Activated CD8-positive, alpha-beta memory T cell treated with anti-CD3 and anti-CD28 coated beads, Interleukin-2, amount 50 U/mL, for 1 hour (primary cell): ENCODE results near the gene ADGRL1.

ENCODE experiments used
- DNase-seq: peaks from one replicate; pipeline ENCODE4 v3.0.0-alpha.2; 2020; ENCODE audit errors: extremely low read depth

ADGRL1 gene

GRCh38 chr19:14138576-14139265 lies 67.2 kb downstream of the ADGRL1 start:
- no peak for DNase-seq

- DNase-seq = peak; percentile 95
Observed at GRCh38 chr19:14136509-14137281, 69.3 kb downstream of the ADGRL1 start, which contains the start of gene ASF1B. Gene ASF1B (minus strand): TSS chr19:14136589. CDS start chr19:14136456, 133 bp downstream.

- no peak for DNase-seq
Observed at GRCh38 chr19:14135985-14136508, 69.9 kb downstream of the ADGRL1 start.

GRCh38 chr19:14135355-14135754 lies 70.6 kb downstream of the ADGRL1 start:
- no peak for DNase-seq

GRCh38 chr19:14127929-14128509 lies 78.0 kb downstream of the ADGRL1 start:
- no peak for DNase-seq

- DNase-seq = no peak
Observed at GRCh38 chr19:14127176-14127575, 78.8 kb downstream of the ADGRL1 start.

- no peak for DNase-seq
Observed at GRCh38 chr19:14122924-14123323, 83.0 kb downstream of the ADGRL1 start.

- no peak for DNase-seq
Observed at GRCh38 chr19:14120497-14120780, 85.5 kb downstream of the ADGRL1 start.

GRCh38 chr19:14119644-14120496 lies 86.1 kb downstream of the ADGRL1 start:
- DNase-seq = no peak

GRCh38 chr19:14119146-14119545 lies 86.8 kb downstream of the ADGRL1 start:
- DNase-seq = no peak

GRCh38 chr19:14118165-14119051 lies 87.6 kb downstream of the ADGRL1 start:
- no peak for DNase-seq

- DNase-seq = peak; percentile 93
Observed at GRCh38 chr19:14117668-14118164, 88.3 kb downstream of the ADGRL1 start, which contains the start of gene PRKACA. Gene PRKACA (minus strand): TSS chr19:14117762. CDS start chr19:14117547, 215 bp downstream.

GRCh38 chr19:14116918-14117578 lies 88.9 kb downstream of the ADGRL1 start:
- DNase-seq = no peak

GRCh38 chr19:14116525-14116917 lies 89.4 kb downstream of the ADGRL1 start:
- no peak for DNase-seq

GRCh38 chr19:14115756-14116155 lies 90.2 kb downstream of the ADGRL1 start:
- no peak for DNase-seq

GRCh38 chr19:14114854-14115253 lies 91.1 kb downstream of the ADGRL1 start:
- no peak for DNase-seq

- DNase-seq = no peak
Observed at GRCh38 chr19:14114439-14114838, 91.5 kb downstream of the ADGRL1 start.

GRCh38 chr19:14113762-14114414 lies 92.1 kb downstream of the ADGRL1 start:
- DNase-seq = no peak

GRCh38 chr19:14112809-14113385 lies 93.1 kb downstream of the ADGRL1 start:
- no peak for DNase-seq
